ENCODE results near the gene FAM114A2. TPM values are rescaled to one million over a fixed set of nuclear protein-coding genes. Genes with fewer than 3 reads are reported as not detected.

Gene FAM114A2
- polyA plus RNA-seq, 1 of the 3 experiments (the other 2 are of a cell fraction): 9.0 TPM

- Histone ChIP-seq H3K36me3 (replicated peaks in 1 of 2; ENCODE audit: control insufficient read depth in 1 of 2, insufficient read depth in 2 of 2, low read length in 1 of 2) (no peaks in the 10 kb centered on the region), H3K9me2 (no peaks in the 10 kb centered on the region), H3K9me3 (no peaks in the 10 kb centered on the region), H3K27me3 (ENCODE audit: insufficient read depth) (no peaks in the 10 kb centered on the region), H2AFZ (ENCODE audit: low read depth) (no peak overlapping the region), H4K20me1 (ENCODE audit: insufficient read depth) (no peaks in the 10 kb centered on the region), H3F3A (replicated peaks; ENCODE audit: insufficient read depth) (no peaks in the 10 kb centered on the region), H3K9ac (no peak overlapping the region), H3K4me1 (ENCODE audit: control insufficient read depth in 1 of 2, insufficient read depth in 2 of 2, low read depth in 1 of 2, low read length in 1 of 2) (no peaks in the 10 kb centered on the region; a peak in 1 of 4 replicates), H3K79me2 (ENCODE audit: insufficient read depth) (no peaks in the 10 kb centered on the region), H3K27ac (ENCODE audit: low read depth in 2 of 2, low read length in 1 of 2) (no peak overlapping the region), H3K4me2 (no peak overlapping the region), H3K4me3 (ENCODE audit: low read depth in 2 of 2, low read length in 1 of 2) (no peak overlapping the region)
- DNase-seq: no peak
- 48% methylated on average over 3 of the region's 3 CpGs for WGBS (ENCODE audit: low lambda C conversion rate)
- ChIA-PET CTCF (no interaction called here), POLR2A (no interaction called here)
- TF ChIP-seq EZH2phosphoT487 (IDR thresholded peaks at IDR 0.05; ENCODE audit: borderline replicate concordance, low read depth): no peak
- TF ChIP-seq ELF1 (IDR thresholded peaks at IDR 0.05): no peak
- TF ChIP-seq PBX3 (IDR thresholded peaks at IDR 0.05): no peak
- TF ChIP-seq MEF2A (IDR thresholded peaks at IDR 0.05; ENCODE audit: borderline replicate concordance, low read depth): no peak
- no peak for TF ChIP-seq RFX5 (IDR thresholded peaks at IDR 0.05; ENCODE audit: low read length)
- no peak for TF ChIP-seq USF2 (IDR thresholded peaks at IDR 0.05; ENCODE audit: borderline replicate concordance, low read depth, low read length)
- no peak for TF ChIP-seq RCOR1 (IDR thresholded peaks at IDR 0.05; ENCODE audit: low read length)
- no peak for TF ChIP-seq JUND (IDR thresholded peaks at IDR 0.05)
- no peak for TF ChIP-seq YY1 (IDR thresholded peaks at IDR 0.05; ENCODE audit: low read depth)
Observed at GRCh38 chr5:153969563-153969895, 69.2 kb downstream of the FAM114A2 start.

DNA sequence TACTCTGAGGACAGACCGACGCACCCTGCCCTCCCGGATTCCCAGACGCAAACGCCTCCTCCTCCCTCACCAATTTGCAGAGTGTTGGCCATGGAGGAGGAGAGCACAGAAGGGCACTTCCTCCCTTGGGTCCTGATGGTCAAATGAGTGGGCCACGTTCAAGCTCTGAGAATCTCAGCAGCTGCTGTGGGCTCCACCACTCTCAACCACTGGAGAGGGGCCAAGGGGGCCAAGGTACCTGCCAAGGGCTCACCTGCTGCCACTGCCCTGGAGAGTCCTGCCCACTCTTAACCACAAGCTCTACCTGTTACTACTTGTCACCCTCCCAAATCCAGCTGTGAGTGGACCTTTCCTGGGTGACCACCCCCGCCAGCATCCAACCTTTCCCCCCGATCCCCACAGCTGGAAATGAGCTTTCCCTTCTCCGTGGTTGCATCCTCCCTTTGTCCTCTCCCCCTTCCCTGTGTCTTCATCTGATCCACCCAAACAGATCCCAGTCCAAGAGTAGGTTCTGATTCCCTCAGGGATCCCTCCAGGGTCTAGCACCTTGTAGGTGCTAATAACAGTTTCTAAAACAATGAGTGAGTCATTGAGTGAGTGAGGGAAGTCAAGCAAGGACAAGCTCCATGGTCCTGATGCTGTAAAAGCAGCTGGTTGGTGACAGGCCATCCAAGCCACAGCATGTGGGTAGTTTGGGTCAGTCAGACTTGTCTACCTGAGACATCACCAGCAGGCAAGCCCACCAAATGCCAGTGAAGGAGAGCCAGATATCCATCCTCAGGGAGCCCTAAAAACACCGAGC, 69.7 kb downstream of the FAM114A2 start:
- no peaks in the 10 kb centered on the region; a peak in 1 of 4 replicates for H3K4me1 ChIP-seq (ENCODE audit: control insufficient read depth in 1 of 2, insufficient read depth in 2 of 2, low read depth in 1 of 2, low read length in 1 of 2)
- H3F3A ChIP-seq (replicated peaks; ENCODE audit: insufficient read depth): no peaks in the 10 kb centered on the region
- no peaks in the 10 kb centered on the region for H3K9me3 ChIP-seq
- no peak for DNase-seq
- no peak overlapping the region for H3K27ac ChIP-seq (ENCODE audit: low read depth in 2 of 2, low read length in 1 of 2)
- no peaks in the 10 kb centered on the region for H3K36me3 ChIP-seq (replicated peaks in 1 of 2; ENCODE audit: control insufficient read depth in 1 of 2, insufficient read depth in 2 of 2, low read length in 1 of 2)
- H3K9ac ChIP-seq: no peak overlapping the region
- H3K4me3 ChIP-seq (ENCODE audit: low read depth in 2 of 2, low read length in 1 of 2): no peak overlapping the region
- WGBS (ENCODE audit: low lambda C conversion rate): 84% methylated on average over 9 of the region's 10 CpGs
- H3K4me2 ChIP-seq: no peak overlapping the region
- no peaks in the 10 kb centered on the region for H3K79me2 ChIP-seq (ENCODE audit: insufficient read depth)
- H3K9me2 ChIP-seq: no peaks in the 10 kb centered on the region
- CTCF ChIA-PET: interaction anchor here (0.7 to 2.4 kb wide), 4 partner anchors 228 to 1409 kb away, joined by 3 to 6 read pairs (median 4); no protein-coding TSS in a partner anchor
- no peaks in the 10 kb centered on the region for H3K27me3 ChIP-seq (ENCODE audit: insufficient read depth)
- no peak overlapping the region for H2AFZ ChIP-seq (ENCODE audit: low read depth)
- no peak for TF ChIP-seq GATA2 (CRISPR knock-in tag; IDR thresholded peaks at IDR 0.05)
- no peak for TF ChIP-seq CHD2 (IDR thresholded peaks at IDR 0.05; ENCODE audit: low read length, partially characterized antibody)
- POLR2A ChIA-PET: no interaction called here
- no peaks in the 10 kb centered on the region for H4K20me1 ChIP-seq (ENCODE audit: insufficient read depth)

All from SK-N-SH (cell line).